CD8-positive, alpha-beta memory T cell (primary cell): Measurements from ENCODE around the gene TMEM168. TPM values are rescaled to one million over a fixed set of nuclear protein-coding genes. Genes with fewer than 3 reads are reported as not detected.

Experiments
- CTCF ChIA-PET: fragments of 350-600 bp; sonication (Branson Sonifier 250); formaldehyde crosslinking; loops from one replicate; lab custom pipeline; 2021; ENCODE audit warnings: antibody characterized with exemption; lab: Charles Lee
- POLR2A ChIA-PET: fragments of 350-600 bp; sonication (Branson Sonifier 250); formaldehyde crosslinking; loops from one replicate; lab custom pipeline; 2021; ENCODE audit warnings: antibody characterized with exemption; lab: Charles Lee
- DNase-seq, 5 donors: peaks; one replicate each; pipeline versions ENCODE4 v3.0.0 to v3.0.0-alpha.2; 2020 to 2022; ENCODE audit warnings: mixed read lengths in 1 of 5
- H3K27ac ChIP-seq: one replicate; pipeline ENCODE4 v1.7.0; 2013; ENCODE audit warnings: low read depth, mild to moderate bottlenecking, low read length, moderate library complexity
- H3K27me3 ChIP-seq: 2 replicates; pipeline ENCODE4 v1.7.0; 2013; ENCODE audit warnings: low read length, mild to moderate bottlenecking; ENCODE audit not compliant: insufficient read depth, poor library complexity, severe bottlenecking
- H3K36me3 ChIP-seq: 2 replicates; pipeline ENCODE4 v1.7.0; 2013; ENCODE audit warnings: mild to moderate bottlenecking, low read length, moderate library complexity; ENCODE audit not compliant: insufficient read depth
- H3K4me1 ChIP-seq: 2 replicates; pipeline ENCODE4 v1.7.0; 2013; ENCODE audit warnings: mild to moderate bottlenecking, low read length, moderate library complexity; ENCODE audit not compliant: insufficient read depth
- H3K4me3 ChIP-seq: 2 replicates; pipeline ENCODE4 v1.7.0; 2013; ENCODE audit warnings: mild to moderate bottlenecking, low read length
- H3K9me3 ChIP-seq: 2 replicates; pipeline ENCODE4 v1.7.0; 2013; ENCODE audit warnings: mild to moderate bottlenecking, low read length
- H3K27ac Mint-ChIP-seq, 8 donors: one replicate each; pipeline ENCODE4 v1.8.0; 2020 to 2021; ENCODE audit warnings: mixed read lengths in 8 of 8, mild to moderate bottlenecking in 6 of 8, inconsistent platforms in 3 of 8, moderate library complexity in 3 of 8
- H3K27me3 Mint-ChIP-seq, 2 donors: one replicate each; pipeline ENCODE4 v1.8.0; 2020 to 2021; ENCODE audit warnings: mixed read lengths in 2 of 2, mild to moderate bottlenecking in 1 of 2, moderate library complexity in 1 of 2
- H3K36me3 Mint-ChIP-seq, 3 donors: one replicate each; pipeline ENCODE4 v1.8.0; 2020 to 2021; ENCODE audit warnings: mixed read lengths in 3 of 3, inconsistent platforms in 1 of 3, mild to moderate bottlenecking in 1 of 3
- H3K4me1 Mint-ChIP-seq, 3 donors: one replicate each; pipeline ENCODE4 v1.8.0; 2020 to 2021; ENCODE audit warnings: mixed read lengths in 3 of 3, inconsistent platforms in 1 of 3, mild to moderate bottlenecking in 1 of 3
- H3K4me3 Mint-ChIP-seq, 7 donors: one replicate each; pipeline ENCODE4 v1.8.0; 2020 to 2021; ENCODE audit warnings: mixed read lengths in 7 of 7, mild to moderate bottlenecking in 6 of 7, moderate library complexity in 4 of 7, inconsistent platforms in 2 of 7
- H3K9me3 Mint-ChIP-seq, 5 donors: one replicate each; pipeline ENCODE4 v1.8.0; 2020 to 2022; ENCODE audit warnings: mixed read lengths in 5 of 5, mild to moderate bottlenecking in 3 of 5, moderate library complexity in 2 of 5, inconsistent platforms in 1 of 5
- polyA plus RNA-seq: library from polyadenylated mRNA; unstranded; fragments of 300-500 nt; fragmentation: Illumina TruSeq; gene quantifications from one replicate; pipeline ENCODE4 v1.2.3, GENCODE V29; 2021
- total RNA-seq, 2 experiments: library from RNA; stranded (reverse); gene quantifications; one replicate each; pipeline ENCODE4 v1.2.3, GENCODE V29; 2021

The TMEM168 gene
- total and polyA plus RNA-seq, 3 experiments from 2014 or later, result 4.7 to 18.2 (median 15.4) TPM

DNA sequence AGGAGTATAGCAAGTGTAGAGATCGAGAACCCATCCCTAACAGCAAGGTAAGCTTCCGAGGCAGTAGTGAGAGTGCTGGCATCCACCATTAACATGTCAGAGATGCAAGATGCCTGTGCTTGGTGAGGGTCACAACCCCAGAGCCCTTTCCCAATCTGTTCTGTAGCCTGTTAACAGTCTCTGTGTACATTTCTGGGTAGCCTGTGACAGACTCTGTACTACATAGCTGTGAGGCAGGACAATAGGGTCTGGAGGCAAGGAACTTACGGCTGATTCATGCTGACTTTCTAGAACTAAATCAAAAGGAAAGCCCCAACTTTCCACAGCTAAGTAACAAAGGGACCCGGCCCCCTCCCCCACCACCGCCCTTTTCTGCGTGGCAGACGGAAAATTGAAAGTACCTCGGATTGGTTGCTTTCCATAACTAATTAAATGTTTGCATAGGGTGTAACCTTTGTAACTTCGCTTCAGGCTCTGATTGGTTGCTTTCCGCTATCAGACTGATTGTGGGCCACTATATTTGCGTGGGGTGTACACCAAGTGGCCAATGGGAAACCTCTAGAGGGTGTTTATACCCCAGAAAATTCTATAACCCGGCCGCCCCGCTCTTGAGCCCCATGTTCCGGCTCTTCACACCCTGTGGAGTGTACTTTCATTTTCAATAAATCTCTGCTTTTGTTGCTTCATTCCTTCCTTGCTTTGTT, 1.4 kb upstream of the TMEM168 start:
- H3K27ac ChIP-seq, result no peak overlapping the region
- Mint-ChIP-seq H3K27me3 (no peaks in the 10 kb centered on the region), H3K27ac (peak overlapping the region in 4 of 8 donors; percentile 4 to 94 (median 68)), H3K4me1 (peaks cover 33 to 39% (median 34%) of the 10 kb centered on the region in 3 donors), H3K4me3 (peak overlapping the region; percentile 88 to 95 (median 93)), H3K9me3 (no peaks in the 10 kb centered on the region), H3K36me3 (peaks cover 0 to 11% (median 4%) of the 10 kb centered on the region in 3 donors)
- H3K4me1 ChIP-seq, result peaks cover 22% of the 10 kb centered on the region
- no peak overlapping the region for H3K4me3 ChIP-seq
- DNase-seq, result no peak
- POLR2A ChIA-PET, result no interaction called here
- no peaks in the 10 kb centered on the region for H3K27me3 ChIP-seq
- H3K9me3 ChIP-seq, result no peaks in the 10 kb centered on the region
- no peaks in the 10 kb centered on the region for H3K36me3 ChIP-seq
- CTCF ChIA-PET, result no interaction called here

DNA sequence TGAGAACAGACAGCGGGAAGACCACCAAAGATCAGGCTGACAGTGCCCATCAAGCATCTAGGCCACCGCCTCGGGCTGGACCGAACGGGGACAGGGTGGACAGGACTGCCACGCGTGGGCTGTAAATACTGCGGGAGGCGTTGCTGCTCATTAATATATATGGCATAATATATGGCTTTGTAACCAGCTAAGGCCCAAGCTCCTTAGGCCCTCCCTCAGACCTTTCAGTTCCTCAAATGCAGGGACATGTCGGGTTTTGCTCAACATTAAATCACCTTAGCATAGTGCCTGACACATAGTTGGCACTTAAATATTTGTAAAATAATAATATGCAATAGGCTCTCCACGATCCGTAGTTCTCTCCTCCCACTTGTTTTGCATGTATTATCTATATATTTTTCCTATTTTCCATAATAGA, 402 bp upstream of the TMEM168 start:
- Histone ChIP-seq H3K36me3 (no peaks in the 10 kb centered on the region), H3K4me1 (peaks cover 22% of the 10 kb centered on the region), H3K4me3 (peak overlapping the region; percentile 92), H3K27me3 (no peaks in the 10 kb centered on the region), H3K27ac (peak overlapping the region; percentile 20), H3K9me3 (no peaks in the 10 kb centered on the region)
- H3K27ac Mint-ChIP-seq, result peak overlapping the region; percentile 84 to 96 (median 90)
- ChIA-PET CTCF (no interaction called here), POLR2A (interaction anchor here (1.5 kb wide), 1 partner anchor 148 kb away, joined by 3 read pairs; no protein-coding TSS in a partner anchor)
- H3K27me3 Mint-ChIP-seq, result no peaks in the 10 kb centered on the region
- peaks cover 0 to 13% (median 4%) of the 10 kb centered on the region in 3 donors for H3K36me3 Mint-ChIP-seq
- no peak for DNase-seq
- peak overlapping the region; percentile 88 to 95 (median 93) for H3K4me3 Mint-ChIP-seq
- H3K9me3 Mint-ChIP-seq, result no peaks in the 10 kb centered on the region
- H3K4me1 Mint-ChIP-seq, result peaks cover 38 to 46% (median 42%) of the 10 kb centered on the region in 3 donors

DNA sequence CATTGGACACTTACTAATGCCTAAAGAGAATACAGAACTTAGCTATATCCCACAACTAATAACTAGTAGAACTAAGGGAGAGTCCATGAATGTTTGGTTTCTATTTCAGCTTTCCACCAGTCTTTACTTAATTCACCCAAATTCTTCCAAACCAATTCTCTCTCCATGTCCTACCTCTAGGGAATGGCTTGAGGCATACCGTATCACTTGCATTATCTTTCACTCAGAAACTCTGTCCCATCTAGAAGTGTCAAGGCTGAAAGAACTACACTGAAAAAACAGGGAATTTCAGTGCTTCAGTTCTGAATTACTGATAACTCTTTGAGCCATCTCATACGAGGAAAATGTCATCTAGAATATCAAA, 758 bp downstream of the TMEM168 start:
- H3K27me3 Mint-ChIP-seq, result no peaks in the 10 kb centered on the region
- H3K9me3 Mint-ChIP-seq, result no peaks in the 10 kb centered on the region
- peaks cover 42 to 50% (median 50%) of the 10 kb centered on the region in 3 donors for H3K4me1 Mint-ChIP-seq
- ChIA-PET POLR2A (interaction anchor here (1.5 kb wide), 1 partner anchor 149 kb away, joined by 3 read pairs; no protein-coding TSS in a partner anchor), CTCF (no interaction called here)
- no peaks in the 10 kb centered on the region for H3K36me3 ChIP-seq
- DNase-seq, result no peak
- no peaks in the 10 kb centered on the region for H3K27me3 ChIP-seq
- peak overlapping the region; percentile 88 to 95 (median 93) for H3K4me3 Mint-ChIP-seq
- peak overlapping the region; percentile 92 for H3K4me3 ChIP-seq
- H3K36me3 Mint-ChIP-seq, result peaks cover 0 to 17% (median 4%) of the 10 kb centered on the region in 3 donors
- peak overlapping the region; percentile 81 for H3K27ac ChIP-seq
- peak overlapping the region; percentile 84 to 96 (median 90) for H3K27ac Mint-ChIP-seq
- H3K4me1 ChIP-seq, result peaks cover 22% of the 10 kb centered on the region
- H3K9me3 ChIP-seq, result no peaks in the 10 kb centered on the region

DNA sequence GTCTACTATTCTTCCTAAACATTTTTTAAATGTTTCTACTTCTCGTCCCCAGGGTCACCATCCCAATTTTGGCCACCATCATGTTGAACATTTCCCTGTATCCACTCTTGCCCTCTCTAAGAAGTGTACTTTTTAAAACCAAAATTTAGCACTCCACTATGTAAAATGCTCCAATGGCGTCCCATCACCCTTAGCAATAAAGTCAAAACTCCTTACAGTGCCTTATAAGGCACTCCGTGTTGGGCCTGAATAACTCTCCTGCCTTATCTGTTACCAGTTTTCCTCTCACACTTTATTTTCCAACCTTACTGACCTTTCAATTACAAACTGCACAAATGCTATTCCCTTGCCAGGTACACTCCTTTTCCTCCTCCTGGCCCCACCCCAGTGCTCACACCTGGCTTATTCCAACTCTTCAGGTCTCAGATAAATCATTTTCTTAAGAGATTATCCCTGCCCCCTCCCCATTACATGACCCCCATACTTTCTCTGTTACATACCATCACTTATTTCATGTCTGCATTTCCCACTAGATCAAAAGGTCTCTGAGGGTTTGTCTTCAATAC, 1.3 kb downstream of the TMEM168 start:
- Mint-ChIP-seq H3K9me3 (no peaks in the 10 kb centered on the region), H3K4me3 (peak overlapping the region; percentile 88 to 95 (median 93)), H3K27ac (peak overlapping the region; percentile 9 to 94 (median 82)), H3K27me3 (no peaks in the 10 kb centered on the region), H3K4me1 (peaks cover 42 to 56% (median 55%) of the 10 kb centered on the region in 3 donors), H3K36me3 (peaks cover 4 to 23% (median 8%) of the 10 kb centered on the region in 3 donors)
- Histone ChIP-seq H3K4me1 (peaks cover 22% of the 10 kb centered on the region), H3K4me3 (peak overlapping the region; percentile 92), H3K27ac (peak overlapping the region; percentile 81), H3K27me3 (no peaks in the 10 kb centered on the region), H3K36me3 (peaks cover 6% of the 10 kb centered on the region), H3K9me3 (no peaks in the 10 kb centered on the region)
- ChIA-PET CTCF (no interaction called here), POLR2A (no interaction called here)
- no peak for DNase-seq

DNA sequence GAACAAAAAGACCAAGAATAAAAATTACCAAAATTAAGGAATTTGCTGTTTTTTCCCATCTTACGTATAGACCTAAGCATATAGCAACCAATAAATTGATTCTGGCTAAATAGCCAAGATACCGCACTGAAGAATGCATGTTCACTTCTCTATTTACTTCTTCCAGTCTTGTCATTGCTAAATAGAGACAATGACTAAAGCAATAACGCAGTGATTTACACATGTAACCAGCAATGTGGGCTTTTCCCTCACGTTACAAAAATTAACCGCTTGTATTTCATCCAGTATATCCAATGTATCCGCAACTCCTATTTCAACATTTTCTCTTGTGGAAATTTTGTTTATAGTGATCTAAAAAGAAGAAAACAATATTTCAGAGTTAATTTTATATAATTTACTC, 5.6 kb downstream of the TMEM168 start:
- Mint-ChIP-seq H3K4me1 (peaks cover 40 to 80% (median 74%) of the 10 kb centered on the region in 3 donors), H3K4me3 (no peak overlapping the region), H3K27ac (peak overlapping the region in 1 of 8 donors; percentile 32), H3K36me3 (peaks cover 14 to 59% (median 18%) of the 10 kb centered on the region in 3 donors), H3K9me3 (no peaks in the 10 kb centered on the region), H3K27me3 (no peaks in the 10 kb centered on the region)
- H3K27ac ChIP-seq, result no peak overlapping the region
- POLR2A ChIA-PET, result no interaction called here
- no peaks in the 10 kb centered on the region for H3K27me3 ChIP-seq
- H3K4me3 ChIP-seq, result no peak overlapping the region
- CTCF ChIA-PET, result no interaction called here
- no peak for DNase-seq
- H3K9me3 ChIP-seq, result no peaks in the 10 kb centered on the region
- peaks cover 17% of the 10 kb centered on the region for H3K4me1 ChIP-seq
- peaks cover 19% of the 10 kb centered on the region for H3K36me3 ChIP-seq

DNA sequence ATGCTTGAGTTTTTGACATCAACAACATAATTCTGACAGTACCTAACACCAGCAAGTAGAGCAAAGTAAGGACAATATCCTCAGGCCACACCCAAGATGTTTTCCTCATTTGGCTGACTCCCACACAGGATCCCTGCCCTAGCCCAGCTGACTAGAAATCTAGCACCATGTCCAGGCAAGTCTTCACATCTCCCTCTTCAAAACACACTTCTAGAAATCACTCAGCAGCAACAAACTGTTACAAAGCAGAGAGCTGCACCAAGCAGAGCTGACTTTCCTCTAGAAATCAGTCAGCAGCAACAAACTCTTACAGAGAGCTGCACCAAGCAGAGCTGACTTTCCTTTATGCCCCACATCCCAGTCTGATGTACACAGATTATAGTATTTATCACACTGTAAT, 7.7 kb downstream of the TMEM168 start:
- Mint-ChIP-seq H3K27me3 (no peaks in the 10 kb centered on the region), H3K27ac (peak overlapping the region in 3 of 8 donors; percentile 2 to 74 (median 39)), H3K4me3 (no peak overlapping the region), H3K36me3 (peaks cover 14 to 68% (median 17%) of the 10 kb centered on the region in 3 donors), H3K9me3 (no peaks in the 10 kb centered on the region), H3K4me1 (peaks cover 22 to 64% (median 54%) of the 10 kb centered on the region in 3 donors)
- H3K27ac ChIP-seq, result no peak overlapping the region
- no peaks in the 10 kb centered on the region for H3K9me3 ChIP-seq
- ChIA-PET POLR2A (no interaction called here), CTCF (no interaction called here)
- no peak for DNase-seq
- no peak overlapping the region for H3K4me3 ChIP-seq
- no peaks in the 10 kb centered on the region for H3K27me3 ChIP-seq
- H3K36me3 ChIP-seq, result peaks cover 19% of the 10 kb centered on the region
- H3K4me1 ChIP-seq, result no peaks in the 10 kb centered on the region

DNA sequence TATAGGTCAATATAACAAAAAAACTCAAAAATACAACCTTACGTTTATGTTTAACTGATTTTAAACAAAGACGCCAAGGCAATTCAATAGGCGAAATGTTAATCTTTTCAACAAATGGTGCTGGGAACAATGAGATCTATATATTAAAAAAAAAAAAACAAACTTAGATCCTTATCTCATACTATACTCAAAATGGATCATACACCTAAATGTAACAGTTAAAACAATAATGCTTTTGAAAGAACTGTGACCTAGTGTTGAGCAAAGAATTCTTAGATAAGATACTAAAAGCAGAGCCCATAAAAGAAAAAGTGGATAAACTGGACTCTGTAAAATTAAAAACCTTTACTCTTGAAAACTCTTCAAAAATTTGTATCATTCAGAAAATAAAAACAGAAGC, 8.6 kb downstream of the TMEM168 start:
- POLR2A ChIA-PET, result no interaction called here
- Mint-ChIP-seq H3K27ac (no peak overlapping the region), H3K4me3 (no peak overlapping the region), H3K36me3 (peaks cover 14 to 67% (median 17%) of the 10 kb centered on the region in 3 donors), H3K9me3 (no peaks in the 10 kb centered on the region), H3K4me1 (peaks cover 15 to 61% (median 47%) of the 10 kb centered on the region in 3 donors), H3K27me3 (no peaks in the 10 kb centered on the region)
- Histone ChIP-seq H3K4me1 (no peaks in the 10 kb centered on the region), H3K27ac (no peak overlapping the region), H3K27me3 (no peaks in the 10 kb centered on the region), H3K9me3 (no peaks in the 10 kb centered on the region), H3K36me3 (peaks cover 19% of the 10 kb centered on the region), H3K4me3 (no peak overlapping the region)
- DNase-seq, result no peak
- CTCF ChIA-PET, result no interaction called here

DNA sequence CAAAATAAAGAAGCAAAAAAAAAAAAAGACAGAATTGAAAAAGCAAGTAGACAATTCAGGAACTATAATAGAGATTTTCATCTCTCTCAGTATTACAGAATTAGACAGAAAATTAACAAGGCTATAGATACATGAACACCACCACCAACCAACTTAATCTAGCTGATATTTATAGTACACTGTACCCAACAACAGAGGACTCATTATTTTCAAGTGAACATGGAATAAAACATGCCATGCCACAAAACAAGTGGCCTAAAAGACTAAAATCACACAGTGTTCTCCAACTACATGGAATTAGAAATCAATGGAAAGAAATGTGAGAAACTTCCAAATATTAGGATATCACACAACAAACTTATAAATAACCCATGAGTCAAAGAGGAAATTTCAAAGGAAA, 9.1 kb downstream of the TMEM168 start:
- Mint-ChIP-seq H3K4me3 (no peak overlapping the region), H3K27me3 (no peaks in the 10 kb centered on the region), H3K9me3 (no peaks in the 10 kb centered on the region), H3K36me3 (peaks cover 14 to 66% (median 17%) of the 10 kb centered on the region in 3 donors), H3K27ac (no peak overlapping the region), H3K4me1 (peaks cover 12 to 57% (median 42%) of the 10 kb centered on the region in 3 donors)
- no peaks in the 10 kb centered on the region for H3K9me3 ChIP-seq
- H3K4me3 ChIP-seq, result no peak overlapping the region
- POLR2A ChIA-PET, result no interaction called here
- no peaks in the 10 kb centered on the region for H3K4me1 ChIP-seq
- CTCF ChIA-PET, result no interaction called here
- H3K27me3 ChIP-seq, result no peaks in the 10 kb centered on the region
- DNase-seq, result no peak
- peaks cover 19% of the 10 kb centered on the region for H3K36me3 ChIP-seq
- no peak overlapping the region for H3K27ac ChIP-seq
